ENCODE data around the gene ALPK1.
"Not testable (repeated sequence)": the region's sequence is repeated elsewhere in the genome, so short reads cannot be mapped to it uniquely, and the experiment has no call there.

ALPK1 gene

GRCh38 chr4:112284662-112285411 is 12.3 kb upstream of the ALPK1 start:
- peak; percentile 57 for DNase-seq (ENCODE audit: low spot score)

DNA sequence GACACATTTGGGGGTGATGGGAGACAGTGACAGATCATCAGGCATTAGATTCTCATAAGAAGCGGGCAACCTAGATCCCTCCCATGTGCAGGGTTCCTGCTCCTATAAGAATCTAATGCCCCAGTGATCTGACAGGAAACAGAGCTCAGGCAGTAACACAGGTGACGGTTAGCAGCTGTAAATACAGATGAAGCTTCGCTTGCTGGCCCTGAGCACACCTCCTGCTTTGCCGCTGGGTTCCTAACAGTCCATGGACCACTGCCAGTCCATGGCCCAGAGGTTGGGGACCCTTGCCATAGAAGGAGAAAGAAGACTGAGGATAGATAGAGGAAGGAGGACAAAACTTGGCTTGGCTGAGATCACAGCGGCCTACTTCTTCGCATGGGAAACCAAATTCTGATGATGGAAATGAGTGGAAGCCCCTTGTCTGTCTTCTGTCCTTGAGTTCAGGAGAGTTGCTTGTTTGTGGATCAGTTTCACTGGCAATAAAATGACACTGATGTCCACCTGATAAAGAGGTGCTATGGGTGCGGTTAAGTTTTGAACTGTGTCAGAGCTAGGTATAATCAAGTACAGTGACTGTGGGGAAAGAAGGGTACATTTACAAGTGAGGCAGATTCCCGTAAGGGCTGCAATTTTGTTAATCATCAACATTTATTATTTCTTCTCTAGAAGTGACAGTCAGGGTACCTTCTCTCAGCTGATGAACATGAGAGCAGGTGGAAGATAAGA is 9.7 kb upstream of the ALPK1 start:
- no peak for DNase-seq (ENCODE audit: low spot score)

DNA sequence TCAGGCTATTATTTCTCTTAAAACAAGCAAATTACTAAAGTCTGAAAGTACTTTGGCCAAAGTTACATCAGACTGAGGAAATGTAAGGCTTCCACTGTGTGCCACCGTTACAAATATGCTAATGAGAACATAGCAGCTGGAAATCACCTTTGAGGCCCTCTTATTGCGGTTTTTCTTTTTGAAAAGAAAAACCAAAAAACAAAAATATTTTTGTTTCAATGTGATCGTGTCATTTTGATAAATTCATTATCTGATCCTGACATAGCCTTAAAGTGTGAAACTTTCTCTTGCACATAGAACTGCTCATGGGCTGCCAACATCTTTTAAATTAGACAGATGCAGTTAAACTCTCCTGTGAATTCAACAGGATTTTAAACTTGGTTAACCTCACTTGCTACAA is 8.7 kb upstream of the ALPK1 start:
- no peak for DNase-seq (ENCODE audit: low spot score)

GRCh38 chr4:112289407-112290253 is 7.5 kb upstream of the ALPK1 start:
- DNase-seq (ENCODE audit: low spot score): no peak

GRCh38 chr4:112290341-112290740 is 6.8 kb upstream of the ALPK1 start:
- no peak for DNase-seq (ENCODE audit: low spot score)

GRCh38 chr4:112299721-112300120 is 2.6 kb downstream of the ALPK1 start:
- DNase-seq (ENCODE audit: low spot score): no peak

GRCh38 chr4:112302320-112303274 is 5.4 kb downstream of the ALPK1 start:
- DNase-seq (ENCODE audit: low spot score): no peak

- DNase-seq (ENCODE audit: low spot score): not testable (repeated sequence)
These were observed 8.3 kb downstream of the ALPK1 start for GRCh38 chr4:112305477-112305876.

DNA sequence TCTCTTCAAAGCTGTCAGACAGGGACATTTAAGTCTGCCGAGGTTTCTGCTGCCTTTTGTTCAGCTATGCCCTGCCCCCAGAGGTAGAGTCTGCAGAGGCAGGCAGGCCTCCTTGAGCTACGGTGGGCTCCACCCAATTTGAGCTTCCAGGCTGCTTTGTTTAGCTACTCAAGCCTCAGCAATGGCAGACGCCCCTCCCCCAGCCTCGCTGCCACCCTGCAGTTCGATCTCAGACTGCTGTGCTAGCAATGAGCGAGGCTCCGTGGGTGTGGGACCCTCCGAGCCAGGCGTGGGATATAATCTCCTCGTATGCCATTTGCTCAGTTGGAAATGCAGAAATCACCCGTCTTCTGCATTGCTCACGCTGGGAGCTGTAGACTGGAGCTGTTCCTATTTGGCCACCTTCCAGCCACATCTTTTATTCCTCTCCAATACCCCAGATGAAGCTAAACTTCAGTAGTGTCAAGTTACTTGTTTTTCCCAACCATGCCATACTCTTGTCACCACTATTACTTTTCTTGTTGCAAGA is 12.2 kb downstream of the ALPK1 start:
- not testable (repeated sequence) for DNase-seq (ENCODE audit: low spot score)

GRCh38 chr4:112311516-112311915 is 14.3 kb downstream of the ALPK1 start:
- no peak for DNase-seq (ENCODE audit: low spot score)

GRCh38 chr4:112312610-112313239 is 15.6 kb downstream of the ALPK1 start:
- no peak for DNase-seq (ENCODE audit: low spot score)

DNA sequence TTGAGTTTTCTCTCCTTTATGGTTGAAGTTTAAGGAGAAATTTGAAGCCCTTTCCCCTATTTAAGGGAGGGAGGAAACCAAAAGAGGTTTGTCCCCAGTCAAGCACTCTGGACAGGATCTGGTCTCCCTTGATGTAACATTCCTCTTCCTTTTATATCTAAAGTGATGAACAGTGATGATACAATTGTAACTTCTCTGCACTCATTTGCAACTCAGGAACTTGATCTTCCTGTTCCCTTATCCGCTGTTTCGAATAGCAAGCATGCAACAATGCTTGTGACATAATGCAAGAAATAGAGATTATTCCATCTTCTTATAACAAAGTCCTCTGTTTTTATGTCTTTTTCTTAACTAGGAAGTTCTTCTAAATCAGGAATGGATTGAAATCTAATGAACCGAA is 18.3 kb downstream of the ALPK1 start:
- DNase-seq (ENCODE audit: low spot score): no peak

DNA sequence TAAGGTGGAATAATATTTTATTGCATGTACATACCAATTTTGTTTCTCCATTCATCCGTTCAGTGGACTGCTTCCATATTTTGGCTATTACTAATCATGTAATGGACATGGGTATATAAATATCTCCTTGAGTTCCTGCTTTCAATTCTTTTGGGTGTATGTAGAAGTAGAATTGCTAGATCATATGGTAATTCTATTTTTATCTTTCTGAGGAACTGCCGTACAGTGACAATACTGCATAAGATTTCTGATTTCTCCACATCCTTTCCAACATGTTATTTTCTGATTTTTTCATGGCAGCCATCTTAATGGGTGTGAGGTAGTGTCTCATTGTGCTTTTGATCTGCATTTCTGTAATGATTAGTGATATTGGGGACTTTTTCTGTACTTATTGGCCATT is 19.2 kb downstream of the ALPK1 start:
- DNase-seq (ENCODE audit: low spot score): no peak

GRCh38 chr4:112318239-112319142 is 21.3 kb downstream of the ALPK1 start:
- DNase-seq (ENCODE audit: low spot score): no peak

GRCh38 chr4:112321776-112322684 is 24.9 kb downstream of the ALPK1 start:
- peak; percentile 67 for DNase-seq (ENCODE audit: low spot score)

DNA sequence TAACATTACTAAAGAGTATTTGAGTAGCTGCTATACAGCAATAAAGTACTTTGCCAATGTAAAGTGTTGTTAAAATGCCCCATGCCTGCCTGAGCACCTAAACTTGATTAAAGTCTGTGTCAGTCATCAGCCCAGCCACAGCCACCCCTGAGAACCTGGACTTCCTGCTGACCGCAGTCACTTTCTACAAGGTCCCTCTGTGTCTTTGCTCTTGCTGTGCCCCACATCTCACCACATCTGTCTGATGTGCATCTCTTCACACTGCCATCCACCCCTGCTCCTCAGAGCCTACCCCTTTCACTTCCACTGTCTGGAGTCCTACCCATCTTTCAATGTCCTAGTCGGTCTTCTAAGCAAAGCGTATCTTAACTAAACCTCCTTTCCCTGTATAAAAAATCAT is 25.7 kb downstream of the ALPK1 start:
- DNase-seq (ENCODE audit: low spot score): no peak

DNA sequence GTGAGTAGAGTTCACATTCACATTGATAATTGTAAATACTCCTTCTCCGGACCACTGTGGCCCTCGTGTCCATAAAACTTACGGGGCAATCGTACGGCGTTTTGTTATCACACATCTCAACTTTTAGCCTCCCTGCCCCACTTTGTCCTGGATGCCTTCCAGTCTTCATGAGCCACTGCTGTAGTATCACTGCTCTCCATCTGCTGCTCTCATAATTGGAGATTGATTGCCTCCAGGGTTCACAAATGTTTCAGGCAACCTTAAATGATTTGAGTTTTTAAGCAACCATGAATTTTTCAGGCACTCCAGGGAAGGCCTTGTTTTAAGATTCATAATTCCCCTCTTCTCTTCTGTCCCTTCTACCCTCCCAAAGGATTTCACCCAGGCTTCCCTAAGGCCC is 28.4 kb downstream of the ALPK1 start:
- no peak for DNase-seq (ENCODE audit: low spot score)

GRCh38 chr4:112327965-112328733 is 31.0 kb downstream of the ALPK1 start:
- peak; percentile 68 for DNase-seq (ENCODE audit: low spot score)
